Activated naive CD4-positive, alpha-beta T cell treated with anti-CD3 and anti-CD28 coated beads, Interleukin-2, amount 50 U/mL, for 24 hours (primary cell): ENCODE data around the gene HLA-DOA.

ENCODE experiments used
- H3K27ac Mint-ChIP-seq: one replicate; pipeline ENCODE4 v1.8.0; 2021; ENCODE audit warnings: mild to moderate bottlenecking, mixed read lengths
- H3K27me3 Mint-ChIP-seq: one replicate; pipeline ENCODE4 v1.8.0; 2021; ENCODE audit warnings: mixed read lengths
- H3K36me3 Mint-ChIP-seq: one replicate; pipeline ENCODE4 v1.8.0; 2021; ENCODE audit warnings: mixed read lengths
- H3K4me1 Mint-ChIP-seq: one replicate; pipeline ENCODE4 v1.8.0; 2021; ENCODE audit warnings: mixed read lengths
- H3K4me3 Mint-ChIP-seq: one replicate; pipeline ENCODE4 v1.8.0; 2021; ENCODE audit warnings: mild to moderate bottlenecking, mixed read lengths
- H3K9me3 Mint-ChIP-seq: one replicate; pipeline ENCODE4 v1.8.0; 2021; ENCODE audit warnings: mixed read lengths

The HLA-DOA gene

GRCh38 chr6:33021917-33022316, 12.5 kb upstream of the HLA-DOA start:
- H3K4me1 Mint-ChIP-seq = peaks cover 33% of the 10 kb centered on the region
- no peak overlapping the region for H3K4me3 Mint-ChIP-seq
- no peaks in the 10 kb centered on the region for H3K36me3 Mint-ChIP-seq
- no peaks in the 10 kb centered on the region for H3K9me3 Mint-ChIP-seq
- H3K27ac Mint-ChIP-seq = no peak overlapping the region
- no peaks in the 10 kb centered on the region for H3K27me3 Mint-ChIP-seq

GRCh38 chr6:33019372-33019771, 10.0 kb upstream of the HLA-DOA start:
- H3K27me3 Mint-ChIP-seq = peaks cover 2% of the 10 kb centered on the region
- H3K36me3 Mint-ChIP-seq = no peaks in the 10 kb centered on the region
- peak overlapping the region; percentile 82 for H3K4me3 Mint-ChIP-seq
- H3K4me1 Mint-ChIP-seq = peaks cover 39% of the 10 kb centered on the region
- peak overlapping the region; percentile 90 for H3K27ac Mint-ChIP-seq
- H3K9me3 Mint-ChIP-seq = no peaks in the 10 kb centered on the region

- peaks cover 2% of the 10 kb centered on the region for H3K27me3 Mint-ChIP-seq
- H3K27ac Mint-ChIP-seq = peak overlapping the region; percentile 90
- H3K4me3 Mint-ChIP-seq = peak overlapping the region; percentile 82
- no peaks in the 10 kb centered on the region for H3K9me3 Mint-ChIP-seq
- H3K36me3 Mint-ChIP-seq = no peaks in the 10 kb centered on the region
- peaks cover 39% of the 10 kb centered on the region for H3K4me1 Mint-ChIP-seq
These were observed 9.5 kb upstream of the HLA-DOA start for GRCh38 chr6:33018904-33019303.

GRCh38 chr6:33018418-33018817, 9.0 kb upstream of the HLA-DOA start:
- H3K27ac Mint-ChIP-seq = peak overlapping the region; percentile 19
- H3K27me3 Mint-ChIP-seq = peaks cover 2% of the 10 kb centered on the region
- peaks cover 39% of the 10 kb centered on the region for H3K4me1 Mint-ChIP-seq
- H3K9me3 Mint-ChIP-seq = no peaks in the 10 kb centered on the region
- H3K36me3 Mint-ChIP-seq = no peaks in the 10 kb centered on the region
- peak overlapping the region; percentile 82 for H3K4me3 Mint-ChIP-seq

GRCh38 chr6:33017694-33018353, 8.4 kb upstream of the HLA-DOA start:
- Mint-ChIP-seq H3K27me3 (peaks cover 2% of the 10 kb centered on the region), H3K36me3 (no peaks in the 10 kb centered on the region), H3K27ac (peak overlapping the region; percentile 19), H3K9me3 (no peaks in the 10 kb centered on the region), H3K4me1 (peaks cover 39% of the 10 kb centered on the region), H3K4me3 (peak overlapping the region; percentile 34)

DNA sequence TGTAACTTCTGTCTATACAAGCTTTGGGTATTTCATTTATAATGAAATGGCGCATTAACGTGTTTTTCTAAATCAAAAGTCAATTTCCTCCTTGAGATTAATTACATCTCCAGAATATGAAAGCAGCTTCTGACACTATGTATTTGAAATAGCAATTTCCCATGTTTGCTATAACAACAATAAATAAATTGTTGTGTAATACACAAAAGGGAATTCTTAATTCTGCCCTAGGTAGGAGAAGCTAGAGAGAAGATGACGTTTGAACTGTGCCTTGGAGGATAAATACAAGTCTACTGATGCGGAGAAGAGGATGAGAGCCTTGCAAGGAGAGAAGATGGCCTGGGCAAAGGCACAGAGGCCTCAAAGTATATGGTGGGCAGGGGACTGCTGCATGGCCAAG, 7.6 kb upstream of the HLA-DOA start:
- Mint-ChIP-seq H3K27me3 (peaks cover 2% of the 10 kb centered on the region), H3K27ac (no peak overlapping the region), H3K36me3 (no peaks in the 10 kb centered on the region), H3K4me1 (peaks cover 39% of the 10 kb centered on the region), H3K4me3 (no peak overlapping the region), H3K9me3 (no peaks in the 10 kb centered on the region)

DNA sequence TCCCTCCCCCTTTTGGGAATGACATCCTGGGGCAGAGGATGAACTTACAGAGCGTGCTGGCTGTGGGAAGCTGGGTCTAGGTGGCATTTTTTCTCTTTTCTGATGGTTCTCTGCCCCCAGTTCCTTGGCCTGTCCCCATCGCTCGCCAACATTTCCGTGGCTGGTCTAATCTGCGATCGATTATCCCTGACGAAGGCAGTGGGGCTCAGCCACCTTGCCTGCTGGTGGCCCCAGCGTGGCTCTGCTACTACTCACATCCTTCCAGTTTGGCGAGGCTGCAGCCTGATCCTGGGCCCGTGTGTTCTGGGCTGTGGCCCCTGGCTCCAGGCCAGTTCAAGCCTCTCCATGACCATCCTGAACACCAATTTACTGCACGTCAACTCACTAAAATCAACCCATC, 6.4 kb upstream of the HLA-DOA start:
- Mint-ChIP-seq H3K27me3 (peaks cover 2% of the 10 kb centered on the region), H3K4me1 (peaks cover 39% of the 10 kb centered on the region), H3K4me3 (no peak overlapping the region), H3K27ac (no peak overlapping the region), H3K36me3 (no peaks in the 10 kb centered on the region), H3K9me3 (no peaks in the 10 kb centered on the region)

GRCh38 chr6:33014841-33015634, 5.6 kb upstream of the HLA-DOA start:
- Mint-ChIP-seq H3K27ac (peak overlapping the region; percentile 65), H3K9me3 (no peaks in the 10 kb centered on the region), H3K27me3 (peaks cover 2% of the 10 kb centered on the region), H3K4me1 (peaks cover 35% of the 10 kb centered on the region), H3K36me3 (no peaks in the 10 kb centered on the region), H3K4me3 (no peak overlapping the region)

GRCh38 chr6:33013608-33014007, 4.2 kb upstream of the HLA-DOA start:
- Mint-ChIP-seq H3K27me3 (peaks cover 2% of the 10 kb centered on the region), H3K9me3 (no peaks in the 10 kb centered on the region), H3K36me3 (no peaks in the 10 kb centered on the region), H3K27ac (no peak overlapping the region), H3K4me3 (no peak overlapping the region), H3K4me1 (peaks cover 32% of the 10 kb centered on the region)

DNA sequence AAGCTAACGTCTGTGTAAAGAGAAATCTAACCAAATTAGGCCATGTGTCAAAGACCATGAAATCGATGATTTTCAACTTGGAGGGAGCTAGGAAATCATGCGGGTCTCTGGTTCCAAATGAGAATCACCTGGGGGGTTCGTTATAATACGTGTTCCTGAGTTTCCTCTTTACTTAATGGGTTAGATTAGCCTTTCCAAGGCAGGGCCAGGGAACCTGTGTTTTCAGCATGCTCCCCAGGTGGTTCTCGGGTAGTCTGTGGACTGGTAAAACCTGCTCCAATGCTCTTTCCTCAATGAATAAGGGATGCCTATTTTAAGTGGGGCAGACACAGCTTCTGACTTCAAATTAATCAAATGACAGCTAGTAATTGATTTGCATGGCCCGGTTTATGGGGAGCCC, 965 bp upstream of the HLA-DOA start:
- Mint-ChIP-seq H3K4me3 (no peak overlapping the region), H3K9me3 (no peaks in the 10 kb centered on the region), H3K4me1 (peaks cover 17% of the 10 kb centered on the region), H3K27me3 (peaks cover 2% of the 10 kb centered on the region), H3K27ac (no peak overlapping the region), H3K36me3 (no peaks in the 10 kb centered on the region)

DNA sequence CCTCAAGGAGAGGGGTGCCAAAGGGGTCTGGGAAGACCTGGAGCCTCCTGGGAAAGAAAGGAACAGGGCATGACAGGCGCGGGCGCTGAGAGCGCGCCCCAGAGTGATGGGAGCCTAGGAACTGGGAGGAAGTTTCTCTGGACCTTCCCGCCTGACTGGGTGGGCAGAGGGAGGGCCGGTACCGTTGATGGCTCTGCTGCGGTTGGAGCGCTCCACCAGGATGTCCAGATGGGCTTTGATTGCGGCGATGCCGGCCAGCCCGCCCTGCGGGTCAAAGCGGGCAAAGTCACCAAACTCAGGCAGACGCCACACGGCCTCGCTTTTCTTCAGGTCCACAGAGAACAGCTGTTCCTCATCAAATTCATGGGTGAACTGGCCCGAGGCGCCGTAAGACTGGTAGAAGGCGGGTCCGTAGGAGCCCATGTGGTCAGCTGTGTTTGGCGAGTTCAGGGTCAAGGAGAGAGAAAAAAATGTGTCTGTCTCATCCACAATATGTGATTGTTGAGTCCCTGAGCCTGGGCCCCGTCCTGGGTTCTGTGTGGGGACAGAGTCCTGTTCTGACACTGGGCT, 1.5 kb downstream of the HLA-DOA start:
- peaks cover 12% of the 10 kb centered on the region for H3K4me1 Mint-ChIP-seq
- H3K36me3 Mint-ChIP-seq = no peaks in the 10 kb centered on the region
- H3K4me3 Mint-ChIP-seq = no peak overlapping the region
- H3K27ac Mint-ChIP-seq = peak overlapping the region; percentile 43
- no peaks in the 10 kb centered on the region for H3K27me3 Mint-ChIP-seq
- H3K9me3 Mint-ChIP-seq = no peaks in the 10 kb centered on the region

DNA sequence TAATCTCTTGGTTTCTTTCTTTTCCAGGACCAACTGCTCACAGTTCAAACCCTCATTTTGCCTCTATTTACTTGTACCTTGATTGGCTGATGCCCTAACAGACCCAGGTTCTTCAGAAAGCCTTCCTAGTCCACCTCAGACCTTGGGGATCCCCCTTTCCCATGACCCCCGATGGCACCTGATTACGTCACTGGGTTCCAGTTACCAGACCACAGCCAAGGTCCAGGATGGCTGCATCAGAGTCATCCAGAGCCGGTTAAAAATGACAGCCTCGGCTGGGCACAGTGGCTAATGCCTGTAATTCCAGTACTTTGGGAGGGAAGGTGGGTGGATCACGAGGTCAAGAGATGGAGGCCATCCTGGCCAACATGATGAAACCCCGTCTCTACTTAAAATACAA, 4.5 kb downstream of the HLA-DOA start:
- peaks cover 19% of the 10 kb centered on the region for H3K4me1 Mint-ChIP-seq
- H3K4me3 Mint-ChIP-seq = no peak overlapping the region
- H3K36me3 Mint-ChIP-seq = no peaks in the 10 kb centered on the region
- H3K27me3 Mint-ChIP-seq = peaks cover 3% of the 10 kb centered on the region
- H3K27ac Mint-ChIP-seq = no peak overlapping the region
- no peaks in the 10 kb centered on the region for H3K9me3 Mint-ChIP-seq

DNA sequence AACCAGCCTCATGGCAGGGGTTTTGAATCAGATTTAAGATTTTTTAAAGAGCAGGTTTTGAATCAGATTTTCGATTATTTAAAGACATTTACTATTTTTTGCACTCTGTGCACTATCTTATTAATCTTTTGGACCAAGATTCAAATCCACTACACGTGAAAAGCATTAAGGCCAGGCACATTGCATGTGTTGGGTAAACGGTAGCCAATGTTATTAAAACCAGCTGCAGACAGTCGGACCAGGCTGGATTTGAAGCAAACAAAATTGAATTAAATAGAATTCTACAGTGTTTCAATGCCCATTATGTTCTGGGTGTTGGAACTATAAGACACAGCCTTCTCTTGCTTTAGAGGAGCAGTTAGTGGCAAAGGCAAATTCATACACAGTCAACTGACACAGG, 7.7 kb downstream of the HLA-DOA start:
- H3K4me1 Mint-ChIP-seq = peaks cover 9% of the 10 kb centered on the region
- no peak overlapping the region for H3K4me3 Mint-ChIP-seq
- no peak overlapping the region for H3K27ac Mint-ChIP-seq
- H3K9me3 Mint-ChIP-seq = no peaks in the 10 kb centered on the region
- peaks cover 3% of the 10 kb centered on the region for H3K27me3 Mint-ChIP-seq
- H3K36me3 Mint-ChIP-seq = no peaks in the 10 kb centered on the region

DNA sequence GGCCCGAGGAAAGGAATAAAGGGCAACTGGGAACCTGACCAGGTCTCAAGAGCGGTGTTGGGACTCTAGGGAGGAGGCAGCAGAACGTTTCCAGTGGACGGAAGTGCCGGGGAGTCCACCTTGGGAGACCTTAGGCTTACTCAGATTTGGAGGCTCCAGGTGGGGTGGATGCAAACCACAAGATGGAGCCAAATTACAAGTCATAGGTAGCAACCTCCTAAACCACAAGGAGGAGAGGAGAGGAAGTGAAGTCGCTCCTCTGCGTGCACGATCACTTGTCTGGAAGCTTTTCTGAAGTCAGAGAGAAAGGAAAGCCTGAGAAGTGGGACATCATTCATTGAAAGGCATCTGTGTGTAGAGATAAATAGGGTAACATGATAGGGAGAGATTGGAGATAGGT, 9.3 kb downstream of the HLA-DOA start:
- H3K9me3 Mint-ChIP-seq = no peaks in the 10 kb centered on the region
- peaks cover 3% of the 10 kb centered on the region for H3K27me3 Mint-ChIP-seq
- H3K27ac Mint-ChIP-seq = no peak overlapping the region
- H3K4me3 Mint-ChIP-seq = no peak overlapping the region
- no peaks in the 10 kb centered on the region for H3K36me3 Mint-ChIP-seq
- H3K4me1 Mint-ChIP-seq = peaks cover 9% of the 10 kb centered on the region

- peaks cover 6% of the 10 kb centered on the region for H3K4me1 Mint-ChIP-seq
- no peak overlapping the region for H3K27ac Mint-ChIP-seq
- no peaks in the 10 kb centered on the region for H3K9me3 Mint-ChIP-seq
- no peak overlapping the region for H3K4me3 Mint-ChIP-seq
- H3K36me3 Mint-ChIP-seq = no peaks in the 10 kb centered on the region
- peaks cover 5% of the 10 kb centered on the region for H3K27me3 Mint-ChIP-seq
These were observed 13.9 kb downstream of the HLA-DOA start for GRCh38 chr6:32995448-32995847.

- Mint-ChIP-seq H3K36me3 (no peaks in the 10 kb centered on the region), H3K27ac (no peak overlapping the region), H3K4me1 (no peaks in the 10 kb centered on the region), H3K9me3 (no peaks in the 10 kb centered on the region), H3K27me3 (peaks cover 2% of the 10 kb centered on the region), H3K4me3 (no peak overlapping the region)
These were observed 15.9 kb downstream of the HLA-DOA start for GRCh38 chr6:32993363-32993973.
